ENCODE data around the gene HNRNPLL. TPM values are rescaled to one million over a fixed set of nuclear protein-coding genes. Genes with fewer than 3 reads are reported as not detected.

The HNRNPLL gene
- total RNA-seq, 3 donors from 2014 or later (not counting 1 experiment from before 2014, with no cell fraction given) = 7.3 to 18.4 (median 8.8) TPM

DNA sequence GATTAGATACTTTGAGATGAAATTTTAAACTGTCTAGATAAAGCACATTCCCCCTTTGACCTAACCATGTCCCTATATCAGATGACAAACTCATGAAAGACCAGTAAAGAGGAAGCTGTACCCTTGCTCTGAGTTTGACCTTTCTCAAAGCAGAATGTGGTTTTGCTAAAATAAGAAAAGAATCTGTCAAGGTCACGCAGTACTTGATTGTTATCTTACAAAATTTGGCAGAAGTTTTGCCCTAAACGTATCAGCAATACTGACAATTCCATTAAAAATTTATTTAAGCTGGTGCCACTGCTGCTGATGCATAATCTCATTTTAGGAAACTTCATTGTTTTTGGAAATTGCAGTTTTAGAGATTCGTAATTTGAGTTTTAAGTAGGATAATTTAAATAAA lies 32.0 kb upstream of the HNRNPLL start:
- ATAC-seq (no peak), DNase-seq (no peak)
- no peaks in the 10 kb centered on the region for H3K36me3 Mint-ChIP-seq
- H3K4me3 Mint-ChIP-seq = no peak overlapping the region
- H3K27me3 ChIP-seq (ENCODE audit: control insufficient read depth, insufficient read depth, low read length) = no peaks in the 10 kb centered on the region
- H3K4me3 ChIP-seq (ENCODE audit: low read length) = no peak overlapping the region
- H3K9me3 Mint-ChIP-seq = peaks cover 0 to 2% of the 10 kb centered on the region in 2 donors
- H3K36me3 ChIP-seq (ENCODE audit: control insufficient read depth, insufficient read depth, low read length) = no peaks in the 10 kb centered on the region
- no peaks in the 10 kb centered on the region for H3K4me1 ChIP-seq (ENCODE audit: control insufficient read depth, insufficient read depth, low read length)
- no peaks in the 10 kb centered on the region for H3K9me3 ChIP-seq (ENCODE audit: control insufficient read depth, insufficient read depth, low read length)
- no peaks in the 10 kb centered on the region for H3K27me3 Mint-ChIP-seq (ENCODE audit: low read depth in 2 of 2)
- H3K27ac ChIP-seq (ENCODE audit: low read length) = no peak overlapping the region
- no peak overlapping the region for H3K27ac Mint-ChIP-seq
- no peak for TF ChIP-seq CTCF (IDR thresholded peaks at IDR 0.05)
- H3K4me1 Mint-ChIP-seq = no peaks in the 10 kb centered on the region
- 29% methylated on average over 2 of the region's 3 CpGs for WGBS (ENCODE audit: insufficient coverage)
- intact Hi-C loops (cut with micrococcal nuclease) = no loop called here

GRCh38 chr2:38633895-38634294 lies 31.2 kb upstream of the HNRNPLL start:
- intact Hi-C loops (cut with micrococcal nuclease) = no loop called here
- ATAC-seq (no peak), DNase-seq (no peak)
- TF ChIP-seq CTCF (IDR thresholded peaks at IDR 0.05) = no peak
- H3K4me1 Mint-ChIP-seq = no peaks in the 10 kb centered on the region
- no peak overlapping the region for H3K27ac Mint-ChIP-seq
- no peak overlapping the region for H3K4me3 ChIP-seq (ENCODE audit: low read length)
- H3K36me3 Mint-ChIP-seq = no peaks in the 10 kb centered on the region
- H3K9me3 Mint-ChIP-seq = peaks cover 0 to 2% of the 10 kb centered on the region in 2 donors
- no peak overlapping the region for H3K4me3 Mint-ChIP-seq
- H3K27me3 Mint-ChIP-seq (ENCODE audit: low read depth in 2 of 2) = no peaks in the 10 kb centered on the region
- 33% methylated on average over 1 of the region's 2 CpGs for WGBS (ENCODE audit: insufficient coverage)
- H3K27me3 ChIP-seq (ENCODE audit: control insufficient read depth, insufficient read depth, low read length) = no peaks in the 10 kb centered on the region
- no peak overlapping the region for H3K27ac ChIP-seq (ENCODE audit: low read length)
- no peaks in the 10 kb centered on the region for H3K36me3 ChIP-seq (ENCODE audit: control insufficient read depth, insufficient read depth, low read length)
- no peaks in the 10 kb centered on the region for H3K9me3 ChIP-seq (ENCODE audit: control insufficient read depth, insufficient read depth, low read length)
- no peaks in the 10 kb centered on the region for H3K4me1 ChIP-seq (ENCODE audit: control insufficient read depth, insufficient read depth, low read length)

DNA sequence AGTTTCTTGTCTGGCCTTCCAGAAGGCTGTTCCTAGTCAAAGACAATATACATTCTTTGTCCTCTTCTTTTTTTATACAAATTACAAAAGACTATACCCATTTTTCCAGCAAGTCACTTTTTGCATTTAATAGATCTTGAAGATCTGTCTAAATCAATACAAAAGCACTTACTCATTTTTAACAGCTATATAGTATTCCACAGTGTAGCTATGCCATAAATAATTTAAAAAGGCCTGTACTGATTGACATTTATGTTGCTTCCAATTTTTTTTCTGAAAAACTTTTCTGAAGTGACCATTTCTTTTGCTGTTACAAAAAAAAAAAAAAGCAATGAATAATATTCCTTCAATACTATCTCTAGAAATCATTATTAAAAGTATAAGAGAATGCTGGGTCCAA lies 30.3 kb upstream of the HNRNPLL start:
- Mint-ChIP-seq H3K27me3 (ENCODE audit: low read depth in 2 of 2) (no peaks in the 10 kb centered on the region), H3K9me3 (peaks cover 0 to 2% of the 10 kb centered on the region in 2 donors), H3K4me1 (no peaks in the 10 kb centered on the region), H3K4me3 (no peak overlapping the region), H3K36me3 (no peaks in the 10 kb centered on the region), H3K27ac (no peak overlapping the region)
- Histone ChIP-seq H3K9me3 (ENCODE audit: control insufficient read depth, insufficient read depth, low read length) (no peaks in the 10 kb centered on the region), H3K27ac (ENCODE audit: low read length) (no peak overlapping the region), H3K4me1 (ENCODE audit: control insufficient read depth, insufficient read depth, low read length) (no peaks in the 10 kb centered on the region), H3K4me3 (ENCODE audit: low read length) (no peak overlapping the region), H3K36me3 (ENCODE audit: control insufficient read depth, insufficient read depth, low read length) (no peaks in the 10 kb centered on the region), H3K27me3 (ENCODE audit: control insufficient read depth, insufficient read depth, low read length) (no peaks in the 10 kb centered on the region)
- DNase-seq (no peak), ATAC-seq (no peak)
- intact Hi-C loops (cut with micrococcal nuclease) = no loop called here
- TF ChIP-seq CTCF (IDR thresholded peaks at IDR 0.05) = no peak

DNA sequence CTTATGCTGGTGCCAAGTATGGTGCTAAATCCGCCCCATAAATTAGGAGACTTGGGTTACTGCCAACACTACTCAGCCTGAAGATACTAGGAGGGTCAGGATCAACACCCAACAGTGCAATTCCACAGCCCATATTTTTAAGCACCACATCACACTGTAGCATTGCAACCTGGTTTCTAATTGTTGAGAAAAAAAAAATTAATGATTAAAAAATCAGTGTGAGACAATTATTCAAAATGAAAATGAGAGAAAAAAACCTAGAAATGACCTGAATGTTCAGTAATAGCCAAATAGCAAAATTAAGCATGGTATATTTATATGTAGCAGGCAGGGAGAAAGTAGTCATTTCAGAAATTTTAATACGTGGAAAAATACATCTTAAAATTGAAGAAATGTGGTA lies 29.2 kb upstream of the HNRNPLL start:
- intact Hi-C loops (cut with micrococcal nuclease) = no loop called here
- Histone ChIP-seq H3K9me3 (ENCODE audit: control insufficient read depth, insufficient read depth, low read length) (no peaks in the 10 kb centered on the region), H3K36me3 (ENCODE audit: control insufficient read depth, insufficient read depth, low read length) (no peaks in the 10 kb centered on the region), H3K27ac (ENCODE audit: low read length) (no peak overlapping the region), H3K4me3 (ENCODE audit: low read length) (no peak overlapping the region), H3K4me1 (ENCODE audit: control insufficient read depth, insufficient read depth, low read length) (no peaks in the 10 kb centered on the region), H3K27me3 (ENCODE audit: control insufficient read depth, insufficient read depth, low read length) (no peaks in the 10 kb centered on the region)
- Mint-ChIP-seq H3K4me3 (no peak overlapping the region), H3K9me3 (peaks cover 0 to 2% of the 10 kb centered on the region in 2 donors), H3K4me1 (no peaks in the 10 kb centered on the region), H3K27me3 (ENCODE audit: low read depth in 2 of 2) (no peaks in the 10 kb centered on the region), H3K27ac (no peak overlapping the region), H3K36me3 (no peaks in the 10 kb centered on the region)
- WGBS (ENCODE audit: insufficient coverage) = 89% methylated on average over 1 of the region's 2 CpGs
- no peak for ATAC-seq
- no peak for TF ChIP-seq CTCF (IDR thresholded peaks at IDR 0.05)
- DNase-seq = no peak
